ENCODE measurements around the gene DCPS.
"Not testable (repeated sequence)": the region's sequence is repeated elsewhere in the genome, so short reads cannot be mapped to it uniquely, and the experiment has no call there.

DCPS gene

GRCh38 chr11:126383339-126384335 lies 79.8 kb downstream of the DCPS start:
- no peak for TF ChIP-seq CTCF (IDR thresholded peaks at IDR 0.05)
- Mint-ChIP-seq H3K4me1 (peaks cover 42% of the 10 kb centered on the region), H3K27ac (no peak overlapping the region), H3K4me3 (no peak overlapping the region), H3K27me3 (ENCODE audit: low read depth, poor library complexity) (no peaks in the 10 kb centered on the region), H3K36me3 (ENCODE audit: low read depth) (peaks cover 5% of the 10 kb centered on the region), H3K9me3 (no peaks in the 10 kb centered on the region)
- no peak for DNase-seq

- TF ChIP-seq CTCF (IDR thresholded peaks at IDR 0.05) = no peak
- no peaks in the 10 kb centered on the region for H3K27me3 Mint-ChIP-seq (ENCODE audit: low read depth, poor library complexity)
- H3K9me3 Mint-ChIP-seq = no peaks in the 10 kb centered on the region
- no peak overlapping the region for H3K27ac Mint-ChIP-seq
- H3K36me3 Mint-ChIP-seq (ENCODE audit: low read depth) = peaks cover 5% of the 10 kb centered on the region
- H3K4me1 Mint-ChIP-seq = peaks cover 36% of the 10 kb centered on the region
- no peak overlapping the region for H3K4me3 Mint-ChIP-seq
- no peak for DNase-seq
Measured at GRCh38 chr11:126384449-126385070, 80.7 kb downstream of the DCPS start.

- H3K36me3 Mint-ChIP-seq (ENCODE audit: low read depth) = peaks cover 5% of the 10 kb centered on the region
- no peaks in the 10 kb centered on the region for H3K9me3 Mint-ChIP-seq
- H3K4me3 Mint-ChIP-seq = no peak overlapping the region
- H3K27me3 Mint-ChIP-seq (ENCODE audit: low read depth, poor library complexity) = no peaks in the 10 kb centered on the region
- no peak for DNase-seq
- peak overlapping the region; percentile 83 for H3K27ac Mint-ChIP-seq
- no peak for TF ChIP-seq CTCF (IDR thresholded peaks at IDR 0.05)
- peaks cover 30% of the 10 kb centered on the region for H3K4me1 Mint-ChIP-seq
Measured at GRCh38 chr11:126385991-126386728, 82.3 kb downstream of the DCPS start.

GRCh38 chr11:126386729-126387071 lies 82.8 kb downstream of the DCPS start:
- not testable (repeated sequence) for H3K36me3 Mint-ChIP-seq (ENCODE audit: low read depth); H3K27me3 Mint-ChIP-seq (ENCODE audit: low read depth, poor library complexity); H3K9me3 Mint-ChIP-seq; H3K4me3 Mint-ChIP-seq; H3K27ac Mint-ChIP-seq
- peak; percentile 36 for DNase-seq
- peaks cover 36% of the 10 kb centered on the region for H3K4me1 Mint-ChIP-seq

- no peak for TF ChIP-seq CTCF (IDR thresholded peaks at IDR 0.05)
- Mint-ChIP-seq H3K4me3 (no peak overlapping the region), H3K36me3 (ENCODE audit: low read depth) (peaks cover 5% of the 10 kb centered on the region), H3K4me1 (peaks cover 47% of the 10 kb centered on the region), H3K27ac (peak overlapping the region; percentile 11), H3K9me3 (no peaks in the 10 kb centered on the region), H3K27me3 (ENCODE audit: low read depth, poor library complexity) (no peaks in the 10 kb centered on the region)
- DNase-seq = no peak
Measured at GRCh38 chr11:126387857-126388256, 84.0 kb downstream of the DCPS start.

- TF ChIP-seq CTCF (IDR thresholded peaks at IDR 0.05) = no peak
- Mint-ChIP-seq H3K27ac (peak overlapping the region; percentile 26), H3K9me3 (no peaks in the 10 kb centered on the region), H3K36me3 (ENCODE audit: low read depth) (peaks cover 5% of the 10 kb centered on the region), H3K4me1 (peaks cover 50% of the 10 kb centered on the region), H3K27me3 (ENCODE audit: low read depth, poor library complexity) (no peaks in the 10 kb centered on the region), H3K4me3 (no peak overlapping the region)
- DNase-seq = no peak
Measured at GRCh38 chr11:126390272-126390867, 86.5 kb downstream of the DCPS start.
